ENCODE measurements around the gene VILL. TPM values are rescaled to one million over a fixed set of nuclear protein-coding genes. Genes with fewer than 3 reads are reported as not detected.

Gene VILL
- total and polyA plus RNA-seq, 4 donors, result 0.88 to 3.5 (median 1.6) TPM

GRCh38 chr3:37988931-37989525 lies 1.6 kb upstream of the VILL start (continued):
- no peak for TF ChIP-seq REST (IDR thresholded peaks at IDR 0.05)

GRCh38 chr3:37989821-37990480 lies 635 bp upstream of the VILL start:
- no peaks in the 10 kb centered on the region for H3K36me3 ChIP-seq (ENCODE audit: control insufficient read depth in 4 of 4, insufficient read depth in 3 of 4, low read depth in 1 of 4, low read length in 3 of 4)
- no peak for TF ChIP-seq RAD21 (IDR thresholded peaks at IDR 0.05)
- TF ChIP-seq ATF3 (IDR thresholded peaks at IDR 0.05), result no peak
- no peak for TF ChIP-seq TAF1 (conservative IDR thresholded peaks at IDR 0.05)
- no peak for TF ChIP-seq REST (IDR thresholded peaks at IDR 0.05)
- TF ChIP-seq NR2F2 (IDR thresholded peaks at IDR 0.05), result no peak
- no peak for TF ChIP-seq ZBTB33 (IDR thresholded peaks at IDR 0.05)
- no peak for TF ChIP-seq RXRA (IDR thresholded peaks at IDR 0.05)
- no peak for TF ChIP-seq MAX (IDR thresholded peaks at IDR 0.05)
- TF ChIP-seq EGR1 (IDR thresholded peaks at IDR 0.05; ENCODE audit: low read depth in 2 of 2), result no peak
- TF ChIP-seq CTCF (IDR thresholded peaks at IDR 0.05; ENCODE audit: low read depth, low read length, missing input control), result no peak
- TF ChIP-seq FOXA1 (IDR thresholded peaks at IDR 0.05), result no peak
- no peak for TF ChIP-seq SP1 (IDR thresholded peaks at IDR 0.05)
- no peak for TF ChIP-seq HNF4A (conservative IDR thresholded peaks at IDR 0.05)
- TF ChIP-seq GABPA (IDR thresholded peaks at IDR 0.05 in 1 of 2, conservative IDR thresholded peaks at IDR 0.05 in 1 of 2), result no peak
- TF ChIP-seq FOXA2 (IDR thresholded peaks at IDR 0.05), result no peak
- TF ChIP-seq YY1 (IDR thresholded peaks at IDR 0.05), result no peak
- no peak for TF ChIP-seq HNF4G (IDR thresholded peaks at IDR 0.05)
- TF ChIP-seq JUND (IDR thresholded peaks at IDR 0.05), result no peak
- 94% methylated on average over 7 of the region's 7 CpGs for WGBS
- no peak for DNase-seq (ENCODE audit: low spot score)
- H3K4me3 ChIP-seq (ENCODE audit: low read depth in 1 of 3, low read length in 3 of 3), result no peak overlapping the region
- H3K9ac ChIP-seq (ENCODE audit: low read depth in 1 of 2, low read length in 2 of 2), result no peak overlapping the region
- no peak overlapping the region for H3K27ac ChIP-seq (ENCODE audit: low read depth in 1 of 2, low read length in 2 of 2)
- H3K27me3 ChIP-seq (ENCODE audit: control insufficient read depth in 4 of 4, insufficient read depth in 4 of 4, low read length in 3 of 4), result no peaks in the 10 kb centered on the region
- H3K9me3 ChIP-seq (ENCODE audit: control insufficient read depth in 4 of 4, low read length in 3 of 4), result no peaks in the 10 kb centered on the region
- peaks cover 0 to 14% (median 6%) of the 10 kb centered on the region in 4 donors for H3K4me1 ChIP-seq (ENCODE audit: control insufficient read depth in 4 of 4, insufficient read depth in 4 of 4, low read length in 3 of 4)

Measured in liver (tissue), 9 donors.